ENCODE measurements around the gene SPATA21.
A peak's percentile ranks its signal among the peaks of the same experiment; 100 is the strongest.

Gene SPATA21

DNA sequence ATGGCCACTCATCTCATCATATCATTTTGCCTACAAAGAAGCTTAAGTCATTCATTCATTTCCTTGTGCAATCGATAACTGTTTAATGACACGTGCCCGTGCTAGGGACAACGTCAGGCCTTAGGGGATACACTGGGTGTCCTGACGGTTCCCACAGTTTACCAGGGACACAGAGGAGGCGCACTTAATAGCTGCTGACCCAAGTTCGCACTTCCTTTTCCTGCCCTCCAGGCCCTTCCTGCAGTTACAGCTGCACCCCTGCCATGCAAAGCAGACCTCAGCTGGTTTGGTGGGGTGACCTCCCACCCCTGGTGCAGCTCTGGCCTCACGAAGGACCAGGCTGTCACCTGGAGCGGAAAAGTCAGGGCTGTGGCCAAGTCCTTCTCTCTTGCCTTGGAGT lies 4.2 kb downstream of the SPATA21 start:
- no peak overlapping the region for H3K4me3 ChIP-seq (ENCODE audit: control insufficient read depth, low read depth, low read length)
- no peak for DNase-seq (ENCODE audit: low read depth)
- TF ChIP-seq, protein P1, sequence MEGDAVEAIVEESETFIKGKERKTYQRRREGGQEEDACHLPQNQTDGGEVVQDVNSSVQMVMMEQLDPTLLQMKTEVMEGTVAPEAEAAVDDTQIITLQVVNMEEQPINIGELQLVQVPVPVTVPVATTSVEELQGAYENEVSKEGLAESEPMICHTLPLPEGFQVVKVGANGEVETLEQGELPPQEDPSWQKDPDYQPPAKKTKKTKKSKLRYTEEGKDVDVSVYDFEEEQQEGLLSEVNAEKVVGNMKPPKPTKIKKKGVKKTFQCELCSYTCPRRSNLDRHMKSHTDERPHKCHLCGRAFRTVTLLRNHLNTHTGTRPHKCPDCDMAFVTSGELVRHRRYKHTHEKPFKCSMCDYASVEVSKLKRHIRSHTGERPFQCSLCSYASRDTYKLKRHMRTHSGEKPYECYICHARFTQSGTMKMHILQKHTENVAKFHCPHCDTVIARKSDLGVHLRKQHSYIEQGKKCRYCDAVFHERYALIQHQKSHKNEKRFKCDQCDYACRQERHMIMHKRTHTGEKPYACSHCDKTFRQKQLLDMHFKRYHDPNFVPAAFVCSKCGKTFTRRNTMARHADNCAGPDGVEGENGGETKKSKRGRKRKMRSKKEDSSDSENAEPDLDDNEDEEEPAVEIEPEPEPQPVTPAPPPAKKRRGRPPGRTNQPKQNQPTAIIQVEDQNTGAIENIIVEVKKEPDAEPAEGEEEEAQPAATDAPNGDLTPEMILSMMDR (conservative IDR thresholded peaks at IDR 0.05; ENCODE audit: control insufficient read depth, insufficient read depth, low read depth, low read length) = no peak

DNA sequence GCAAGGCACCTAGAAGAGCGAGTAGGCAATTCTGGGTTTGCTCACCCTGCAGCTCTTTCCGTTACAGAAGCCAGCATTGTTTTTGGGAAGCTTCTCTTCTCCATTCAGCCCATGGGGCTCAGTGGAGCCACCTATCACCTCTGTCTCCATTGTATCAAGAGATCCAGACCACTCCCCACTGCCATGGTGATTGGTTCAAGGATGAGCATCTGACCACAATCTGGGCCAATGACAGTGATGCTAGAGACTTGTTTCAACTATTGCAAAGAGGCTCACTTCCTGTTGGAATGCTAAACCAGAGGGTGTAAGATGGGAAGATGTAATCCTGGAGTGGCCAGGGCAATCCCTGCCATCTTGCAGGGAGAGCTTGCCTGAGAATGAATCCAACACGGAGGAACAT lies 6.6 kb downstream of the SPATA21 start:
- TF ChIP-seq, protein P1 (conservative IDR thresholded peaks at IDR 0.05; ENCODE audit: control insufficient read depth, insufficient read depth, low read depth, low read length) = no peak
- peak; percentile 20 for DNase-seq (ENCODE audit: low read depth)
- H3K4me3 ChIP-seq (ENCODE audit: control insufficient read depth, low read depth, low read length) = no peak overlapping the region

DNA sequence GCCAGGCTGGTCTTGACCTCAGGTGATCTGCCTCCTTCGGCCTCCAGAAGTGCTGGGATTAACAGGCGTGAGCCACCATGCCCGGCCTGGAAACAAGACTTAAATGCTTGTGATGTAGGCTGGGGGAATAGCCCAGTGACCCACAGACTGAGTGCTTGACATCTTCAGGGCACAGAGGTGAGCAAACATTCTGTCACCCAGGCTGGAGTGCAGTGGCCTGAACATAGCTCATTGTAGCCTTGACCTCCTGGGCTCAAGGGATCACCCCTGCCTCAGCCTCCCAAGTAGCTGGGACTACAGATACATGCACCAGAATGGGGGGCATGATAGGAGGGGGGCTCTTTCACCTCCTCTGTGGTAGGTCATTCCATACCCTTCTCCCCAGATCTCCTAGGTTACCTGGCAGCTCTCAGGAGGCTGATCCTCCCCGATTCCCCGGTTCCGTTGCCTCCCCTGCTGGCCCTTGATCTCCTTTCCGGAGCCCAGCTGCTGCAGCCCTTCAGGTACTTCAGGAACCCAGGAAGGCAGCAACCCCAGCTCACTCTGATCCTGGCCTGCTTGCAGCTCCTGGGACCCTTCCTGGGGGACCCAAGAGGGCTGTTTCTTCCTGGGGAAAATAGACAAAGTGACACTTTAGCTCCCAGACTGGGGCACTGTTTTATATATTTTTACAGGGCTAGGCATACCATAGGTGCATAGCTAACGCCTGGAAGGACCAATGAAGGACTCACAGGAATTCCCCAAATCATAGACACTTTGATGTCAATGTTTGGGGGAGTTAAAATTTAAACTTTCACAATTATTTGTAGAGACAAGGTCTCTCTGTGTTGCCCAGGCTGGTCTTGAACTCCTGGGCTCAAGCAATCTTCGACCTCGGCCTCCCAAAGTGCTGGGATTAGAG lies 11.8 kb downstream of the SPATA21 start:
- DNase-seq (ENCODE audit: low read depth) = no peak
- TF ChIP-seq, protein P1 (conservative IDR thresholded peaks at IDR 0.05; ENCODE audit: control insufficient read depth, insufficient read depth, low read depth, low read length) = no peak
- no peak overlapping the region for H3K4me3 ChIP-seq (ENCODE audit: control insufficient read depth, low read depth, low read length)

DNA sequence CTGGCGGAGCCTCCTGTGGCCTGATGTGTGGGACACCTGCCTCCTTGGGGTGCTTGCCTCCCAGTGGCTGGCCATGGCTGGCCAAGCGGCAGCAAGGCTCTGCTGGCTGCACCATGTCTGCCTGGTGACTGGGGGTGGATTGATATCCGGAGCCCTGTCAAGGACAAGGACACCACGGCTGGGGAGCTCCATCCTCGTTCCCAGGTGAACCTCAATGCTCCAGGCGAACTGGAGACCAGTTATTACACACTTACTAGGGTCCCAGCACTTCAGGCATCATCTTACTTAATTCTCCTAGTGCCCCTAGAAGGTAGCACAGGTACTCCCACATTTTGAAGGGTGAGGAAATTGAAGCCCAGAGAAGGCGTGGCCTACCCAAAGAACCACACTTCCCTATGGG lies 15.2 kb downstream of the SPATA21 start:
- H3K4me3 ChIP-seq (ENCODE audit: control insufficient read depth, low read depth, low read length) = no peak overlapping the region
- no peak for DNase-seq (ENCODE audit: low read depth)
- TF ChIP-seq, protein P1 (conservative IDR thresholded peaks at IDR 0.05; ENCODE audit: control insufficient read depth, insufficient read depth, low read depth, low read length) = no peak

DNA sequence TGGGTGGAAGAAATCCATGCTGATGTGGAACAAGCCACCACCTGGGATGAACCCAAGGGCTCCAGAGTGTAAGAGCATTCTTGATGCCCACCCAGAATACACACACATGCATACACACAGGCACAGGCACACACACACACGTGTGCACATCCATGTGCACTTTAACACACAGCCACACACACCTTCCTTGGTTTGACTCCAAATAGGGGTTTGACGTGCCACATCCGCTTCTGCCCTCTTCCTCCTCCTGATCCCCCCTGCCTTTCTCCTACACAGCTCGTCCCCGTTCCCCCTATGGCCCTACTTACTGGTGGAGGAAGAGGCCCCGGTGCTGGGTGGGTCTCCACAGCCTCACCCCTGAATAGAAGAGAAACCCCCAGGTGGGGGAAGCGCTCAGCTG lies 16.0 kb downstream of the SPATA21 start:
- TF ChIP-seq, protein P1 (conservative IDR thresholded peaks at IDR 0.05; ENCODE audit: control insufficient read depth, insufficient read depth, low read depth, low read length) = no peak
- no peak overlapping the region for H3K4me3 ChIP-seq (ENCODE audit: control insufficient read depth, low read depth, low read length)
- no peak for DNase-seq (ENCODE audit: low read depth)

DNA sequence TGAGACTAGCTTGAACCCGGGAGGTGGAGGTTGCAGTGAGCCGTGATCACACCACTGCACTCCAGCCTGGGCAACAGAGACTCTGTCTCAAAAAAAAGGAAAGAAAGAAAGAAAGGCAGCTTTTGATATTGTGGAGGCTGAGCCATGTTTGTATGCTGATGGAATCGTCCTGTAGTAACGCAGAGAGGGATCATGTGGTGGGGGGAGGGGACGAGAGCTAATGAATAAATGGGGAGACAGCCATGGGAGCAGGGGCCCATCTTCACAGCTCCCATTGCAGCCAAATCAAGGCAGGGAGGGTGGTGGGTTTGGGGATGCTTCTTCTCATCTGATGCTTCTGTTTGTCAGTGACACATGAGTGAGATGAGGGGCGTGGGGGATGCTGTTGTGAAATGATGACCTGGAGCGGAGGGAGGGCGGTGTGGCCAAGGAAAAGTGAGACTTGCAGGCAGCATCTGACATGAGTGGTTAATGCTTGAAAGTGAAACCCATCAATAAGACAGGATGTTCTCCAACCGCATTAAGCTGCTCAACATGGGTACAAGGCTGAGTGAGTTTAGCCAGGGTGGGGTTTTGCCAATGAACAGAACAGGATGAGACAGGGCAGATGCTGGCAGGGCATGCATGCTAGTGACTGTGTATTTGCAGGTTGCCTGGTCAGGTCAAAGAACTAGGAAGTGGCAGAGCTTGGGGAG lies 16.7 kb downstream of the SPATA21 start:
- no peak for DNase-seq (ENCODE audit: low read depth)
- no peak overlapping the region for H3K4me3 ChIP-seq (ENCODE audit: control insufficient read depth, low read depth, low read length)
- TF ChIP-seq, protein P1 (conservative IDR thresholded peaks at IDR 0.05; ENCODE audit: control insufficient read depth, insufficient read depth, low read depth, low read length) = no peak
